CD4-positive, alpha-beta T cell (primary cell): Measurements from ENCODE around the gene IL12RB1. TPM values are rescaled to one million over a fixed set of nuclear protein-coding genes. Genes with fewer than 3 reads are reported as not detected.
A peak's percentile ranks its signal among the peaks of the same experiment; 100 is the strongest.

Experiments used
- ATAC-seq: fragments of 200-7000 bp; cut with Tn5 transposase; one replicate; pipeline ENCODE4 v1.10.0; 2022; ENCODE audit warnings: mild to moderate bottlenecking; ENCODE audit not compliant: poor library complexity
- CTCF ChIA-PET: fragments of 350-600 bp; sonication (Branson Sonifier 250); formaldehyde crosslinking; loops from one replicate; lab custom pipeline; 2021; ENCODE audit warnings: antibody characterized with exemption, inconsistent platforms; lab: Charles Lee
- POLR2A ChIA-PET: fragments of 350-600 bp; sonication (Branson Sonifier 250); formaldehyde crosslinking; loops from one replicate; lab custom pipeline; 2021; ENCODE audit warnings: antibody characterized with exemption, inconsistent platforms; lab: Charles Lee
- DNase-seq, 14 experiments: peaks; one replicate each; pipeline ENCODE4 v3.0.0-alpha.2; 2013 to 2020; ENCODE audit warnings: mixed read lengths in 2 of 14
- H3K27ac ChIP-seq, 2 donors: one replicate each; pipeline versions ENCODE4 v1.5.1 to v1.7.0; 2013; ENCODE audit warnings: low read length in 2 of 2, low read depth in 1 of 2, mild to moderate bottlenecking in 1 of 2
- H3K27me3 ChIP-seq, 2 experiments: 1 replicate in 1 of 2; 2 replicates in 1 of 2; pipeline versions ENCODE4 v1.6.1 to v1.7.0; 2013; ENCODE audit warnings: low read length in 2 of 2, control low read depth in 1 of 2, mild to moderate bottlenecking in 1 of 2, moderate library complexity in 1 of 2; ENCODE audit not compliant: insufficient read depth in 2 of 2, control insufficient read depth in 1 of 2
- H3K36me3 ChIP-seq: one replicate; pipeline ENCODE4 v1.6.1; 2013; ENCODE audit warnings: low read length, control low read depth; ENCODE audit not compliant: insufficient read depth
- H3K4me1 ChIP-seq: one replicate; pipeline ENCODE4 v1.6.1; 2013; ENCODE audit warnings: low read length, control low read depth; ENCODE audit not compliant: insufficient read depth
- H3K4me3 ChIP-seq: one replicate; pipeline ENCODE4 v1.5.1; 2013; ENCODE audit warnings: mild to moderate bottlenecking, low read length, moderate library complexity
- H3K9me3 ChIP-seq, 2 experiments: 1 replicate in 1 of 2; 2 replicates in 1 of 2; pipeline versions ENCODE4 v1.6.1 to v1.7.0; 2013; ENCODE audit warnings: low read length in 2 of 2, mild to moderate bottlenecking in 2 of 2, control low read depth in 1 of 2, moderate library complexity in 1 of 2; ENCODE audit not compliant: control insufficient read depth in 1 of 2, insufficient read depth in 1 of 2
- H3K27ac Mint-ChIP-seq: one replicate; pipeline ENCODE4 v1.8.0; 2020; ENCODE audit warnings: mixed read lengths
- H3K27me3 Mint-ChIP-seq: one replicate; pipeline ENCODE4 v1.8.0; 2021; ENCODE audit warnings: mixed read lengths
- H3K36me3 Mint-ChIP-seq: one replicate; pipeline ENCODE4 v1.8.0; 2021; ENCODE audit warnings: low read depth, mixed read lengths
- H3K4me1 Mint-ChIP-seq: one replicate; pipeline ENCODE4 v1.8.0; 2021; ENCODE audit warnings: low read depth, mixed read lengths
- H3K4me3 Mint-ChIP-seq: one replicate; pipeline ENCODE4 v1.8.0; 2020; ENCODE audit warnings: mild to moderate bottlenecking, mixed read lengths
- H3K9me3 Mint-ChIP-seq: one replicate; pipeline ENCODE4 v1.8.0; 2020; ENCODE audit warnings: mixed read lengths
- CTCF ChIP-seq: fragments of 200-600 bp; IDR thresholded peaks from one replicate; pipeline ENCODE4 v1.8.0; 2022; ENCODE audit warnings: antibody characterized with exemption, mild to moderate bottlenecking
- intact Hi-C, 2 experiments: fragments of 100-400 bp; cut with DNase I in 1 of 2; cut with micrococcal nuclease in 1 of 2; formaldehyde crosslinking; loops; one replicate each; pipeline versions ENCODE4 v1.15.1 to v1.9.0; 2023 to 2025; cut with DNase I, micrococcal nuclease
- total RNA-seq, 174 experiments: library from RNA in 2 of 174; stranded (reverse) in 2 of 174; gene quantifications; one replicate each; pipeline ENCODE4 v1.2.3 and lab custom pipeline; 2021 to 2026

Gene IL12RB1
- total RNA-seq, 2 experiments from 2014 or later: 20.5 to 22.5 TPM

GRCh38 chr19:18102916-18103542, 16.3 kb upstream of the IL12RB1 start:
- H3K4me1 Mint-ChIP-seq: peaks cover 32% of the 10 kb centered on the region
- no peaks in the 10 kb centered on the region for H3K9me3 ChIP-seq
- no peak for DNase-seq
- ChIA-PET POLR2A (interaction anchor here (1.1 kb wide), 1 partner anchor 14 kb away, joined by 3 read pairs; no protein-coding TSS in a partner anchor), CTCF (no interaction called here)
- H3K4me1 ChIP-seq: peaks cover 42% of the 10 kb centered on the region
- TF ChIP-seq CTCF: no peak
- H3K27me3 ChIP-seq: no peaks in the 10 kb centered on the region
- no peak overlapping the region for H3K27ac ChIP-seq
- ATAC-seq: no peak
- no peaks in the 10 kb centered on the region for H3K27me3 Mint-ChIP-seq
- no peak overlapping the region for H3K4me3 ChIP-seq
- no peaks in the 10 kb centered on the region for H3K36me3 ChIP-seq
- no peaks in the 10 kb centered on the region for H3K9me3 Mint-ChIP-seq
- H3K27ac Mint-ChIP-seq: no peak overlapping the region
- H3K36me3 Mint-ChIP-seq: peaks cover 6% of the 10 kb centered on the region
- intact Hi-C loops: no loop called here
- no peak overlapping the region for H3K4me3 Mint-ChIP-seq

- Histone ChIP-seq H3K9me3 (no peaks in the 10 kb centered on the region), H3K27me3 (no peaks in the 10 kb centered on the region), H3K4me3 (no peak overlapping the region), H3K27ac (no peak overlapping the region), H3K36me3 (no peaks in the 10 kb centered on the region), H3K4me1 (peaks cover 47% of the 10 kb centered on the region)
- peaks cover 6% of the 10 kb centered on the region for H3K36me3 Mint-ChIP-seq
- no peaks in the 10 kb centered on the region for H3K9me3 Mint-ChIP-seq
- DNase-seq: no peak
- ATAC-seq: no peak
- H3K27ac Mint-ChIP-seq: no peak overlapping the region
- peaks cover 36% of the 10 kb centered on the region for H3K4me1 Mint-ChIP-seq
- peak overlapping the region; percentile 42 for H3K4me3 Mint-ChIP-seq
- POLR2A ChIA-PET: no interaction called here
- TF ChIP-seq CTCF: no peak
- CTCF ChIA-PET: no interaction called here
- no peaks in the 10 kb centered on the region for H3K27me3 Mint-ChIP-seq
- intact Hi-C loops: no loop called here
Measured at GRCh38 chr19:18101268-18101667, 14.5 kb upstream of the IL12RB1 start.

GRCh38 chr19:18100710-18101109, 14.0 kb upstream of the IL12RB1 start:
- Histone ChIP-seq H3K27ac (no peak overlapping the region), H3K4me1 (peaks cover 47% of the 10 kb centered on the region), H3K36me3 (no peaks in the 10 kb centered on the region), H3K4me3 (no peak overlapping the region), H3K9me3 (no peaks in the 10 kb centered on the region), H3K27me3 (no peaks in the 10 kb centered on the region)
- Mint-ChIP-seq H3K27me3 (no peaks in the 10 kb centered on the region), H3K36me3 (peaks cover 6% of the 10 kb centered on the region), H3K4me1 (peaks cover 36% of the 10 kb centered on the region), H3K27ac (no peak overlapping the region), H3K9me3 (no peaks in the 10 kb centered on the region), H3K4me3 (peak overlapping the region; percentile 38)
- no peak for TF ChIP-seq CTCF
- intact Hi-C loops: no loop called here
- POLR2A ChIA-PET: no interaction called here
- CTCF ChIA-PET: no interaction called here
- DNase-seq (peak in 1 of 14 experiments; percentile 20), ATAC-seq (no peak)
